Effector memory CD4-positive, alpha-beta T cell (primary cell): ENCODE results near the gene MDFIC.

Experiments
- DNase-seq, 3 donors: peaks; one replicate each; pipeline ENCODE4 v3.0.0-alpha.2; 2020
- H3K27ac ChIP-seq: 2 replicates; pipeline ENCODE4 v1.7.0; 2013; ENCODE audit warnings: mild to moderate bottlenecking, low read length, moderate library complexity; ENCODE audit not compliant: insufficient read depth, poor library complexity, severe bottlenecking
- H3K27me3 ChIP-seq: replicated peaks from 2 replicates; pipeline ENCODE4 v1.7.0; 2013; ENCODE audit warnings: mild to moderate bottlenecking, low read length; ENCODE audit not compliant: insufficient read depth, control insufficient read depth, poor library complexity, severe bottlenecking
- H3K36me3 ChIP-seq: 2 replicates; pipeline ENCODE4 v1.7.0; 2013; ENCODE audit warnings: mild to moderate bottlenecking, low read length, moderate library complexity; ENCODE audit not compliant: control insufficient read depth, insufficient read depth
- H3K4me1 ChIP-seq: 2 replicates; pipeline ENCODE4 v1.7.0; 2013; ENCODE audit warnings: low read length, mild to moderate bottlenecking; ENCODE audit not compliant: control insufficient read depth, insufficient read depth, poor library complexity, severe bottlenecking
- H3K4me3 ChIP-seq: 2 replicates; pipeline ENCODE4 v1.7.0; 2013; ENCODE audit warnings: low read length, low read depth, mild to moderate bottlenecking; ENCODE audit not compliant: insufficient read depth, poor library complexity, severe bottlenecking
- H3K9me3 ChIP-seq: 2 replicates; pipeline ENCODE4 v1.7.0; 2013; ENCODE audit warnings: mild to moderate bottlenecking, low read length, moderate library complexity; ENCODE audit not compliant: control insufficient read depth

The MDFIC gene

GRCh38 chr7:114924038-114924712 lies 2.3 kb downstream of the MDFIC start:
- peaks cover 29% of the 10 kb centered on the region for H3K4me1 ChIP-seq
- no peak for DNase-seq

DNA sequence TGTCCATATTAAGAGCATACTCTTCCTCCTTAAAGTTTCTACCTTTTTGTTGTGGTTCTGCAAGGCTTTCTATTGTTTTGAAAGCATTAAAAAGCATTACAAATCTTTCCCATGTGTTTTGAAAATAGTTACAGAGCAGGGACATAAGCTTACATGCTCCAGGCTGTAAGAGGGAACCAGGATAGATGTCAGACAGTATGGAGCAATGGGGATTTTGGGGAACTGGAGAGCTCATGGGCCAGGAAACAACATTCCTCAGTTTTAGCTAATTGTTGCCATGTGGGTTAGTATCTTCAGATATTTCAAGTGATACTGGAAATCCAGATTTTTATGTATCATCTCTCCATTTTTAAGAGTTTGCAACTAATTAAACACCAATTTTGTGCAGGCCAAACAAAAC lies 3.5 kb downstream of the MDFIC start:
- DNase-seq = no peak
- Histone ChIP-seq H3K27me3 (no peaks in the 10 kb centered on the region), H3K4me3 (peak overlapping the region; percentile 35), H3K27ac (peak overlapping the region; percentile 93), H3K9me3 (no peaks in the 10 kb centered on the region), H3K4me1 (peaks cover 41% of the 10 kb centered on the region), H3K36me3 (no peaks in the 10 kb centered on the region)

More at GRCh38 chr7:114924038-114924712, 2.3 kb downstream of the MDFIC start:
- H3K36me3 ChIP-seq = no peaks in the 10 kb centered on the region
- H3K27me3 ChIP-seq = no peaks in the 10 kb centered on the region
- no peaks in the 10 kb centered on the region for H3K9me3 ChIP-seq
- peak overlapping the region; percentile 93 for H3K27ac ChIP-seq
- H3K4me3 ChIP-seq = peak overlapping the region; percentile 94

- H3K4me3 ChIP-seq = peak overlapping the region; percentile 26
- H3K27me3 ChIP-seq = no peaks in the 10 kb centered on the region
- H3K27ac ChIP-seq = peak overlapping the region; percentile 51
- H3K9me3 ChIP-seq = no peaks in the 10 kb centered on the region
- peaks cover 40% of the 10 kb centered on the region for H3K4me1 ChIP-seq
- DNase-seq = no peak
- H3K36me3 ChIP-seq = no peaks in the 10 kb centered on the region
Measured at GRCh38 chr7:114928060-114928459, 6.2 kb downstream of the MDFIC start.

- no peak for DNase-seq
- H3K4me3 ChIP-seq = peak overlapping the region; percentile 26
- no peaks in the 10 kb centered on the region for H3K27me3 ChIP-seq
- no peaks in the 10 kb centered on the region for H3K36me3 ChIP-seq
- H3K27ac ChIP-seq = peak overlapping the region; percentile 74
- H3K9me3 ChIP-seq = no peaks in the 10 kb centered on the region
- peaks cover 41% of the 10 kb centered on the region for H3K4me1 ChIP-seq
Measured at GRCh38 chr7:114929570-114929969, 7.7 kb downstream of the MDFIC start.

DNA sequence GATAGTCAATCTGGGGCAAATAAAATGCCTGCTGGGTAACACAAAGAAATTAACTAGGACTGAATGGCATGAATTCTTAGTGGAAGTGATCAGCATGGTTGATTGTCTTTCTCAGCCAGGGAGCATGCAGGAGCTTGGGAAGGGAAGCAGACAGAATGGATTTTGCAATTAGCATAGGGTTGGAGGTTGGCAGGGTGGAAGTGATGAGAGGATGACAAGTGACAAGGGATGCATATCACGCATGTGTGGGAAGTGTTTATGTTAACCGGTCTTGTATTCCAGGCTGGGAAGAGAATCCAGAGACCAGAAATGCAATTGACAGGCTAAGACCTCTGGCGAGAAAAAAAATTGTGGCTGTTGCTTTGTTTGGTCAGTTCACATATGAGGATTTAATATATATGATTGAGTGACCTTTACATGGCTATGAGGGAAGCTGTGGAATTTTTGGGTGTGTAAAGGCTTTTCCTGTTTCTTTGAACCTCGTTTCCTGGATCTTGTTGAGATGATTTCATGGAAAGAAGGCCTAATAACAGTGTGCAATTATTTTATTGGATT lies 8.3 kb downstream of the MDFIC start:
- Histone ChIP-seq H3K4me1 (peaks cover 41% of the 10 kb centered on the region), H3K27ac (peak overlapping the region; percentile 74), H3K9me3 (no peaks in the 10 kb centered on the region), H3K36me3 (no peaks in the 10 kb centered on the region), H3K4me3 (peak overlapping the region; percentile 20), H3K27me3 (no peaks in the 10 kb centered on the region)
- DNase-seq = no peak

- H3K27me3 ChIP-seq = no peaks in the 10 kb centered on the region
- peak overlapping the region; percentile 35 for H3K4me3 ChIP-seq
- H3K36me3 ChIP-seq = no peaks in the 10 kb centered on the region
- peak overlapping the region; percentile 74 for H3K27ac ChIP-seq
- no peaks in the 10 kb centered on the region for H3K9me3 ChIP-seq
- peaks cover 43% of the 10 kb centered on the region for H3K4me1 ChIP-seq
- no peak for DNase-seq
Measured at GRCh38 chr7:114930829-114931655, 9.1 kb downstream of the MDFIC start.

- Histone ChIP-seq H3K27me3 (no peaks in the 10 kb centered on the region), H3K4me1 (peaks cover 45% of the 10 kb centered on the region), H3K9me3 (no peaks in the 10 kb centered on the region), H3K27ac (peak overlapping the region; percentile 74), H3K36me3 (no peaks in the 10 kb centered on the region), H3K4me3 (peak overlapping the region; percentile 35)
- peak in 2 of 3 donors; percentile 8 to 13 for DNase-seq
Measured at GRCh38 chr7:114931656-114932011, 9.7 kb downstream of the MDFIC start.

DNA sequence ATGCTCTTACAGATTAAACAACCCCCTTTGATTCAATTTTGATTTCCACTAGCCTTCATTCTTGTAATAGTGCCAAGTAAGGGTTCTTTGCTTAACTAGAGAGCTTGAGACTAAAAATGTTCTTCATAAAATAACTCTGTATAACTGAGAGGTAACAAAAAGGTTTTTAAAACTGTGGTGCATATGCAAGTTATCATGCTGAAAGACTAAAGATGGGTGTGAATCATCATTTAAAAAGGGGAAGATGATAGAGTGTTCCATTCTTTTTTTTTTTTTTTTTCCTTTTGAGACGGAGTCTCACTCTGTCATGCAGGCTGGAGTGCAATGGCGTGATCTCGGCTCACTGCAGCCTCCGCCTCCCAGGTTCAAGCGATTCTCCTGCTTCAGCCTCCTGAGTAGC lies 11.1 kb downstream of the MDFIC start:
- no peaks in the 10 kb centered on the region for H3K27me3 ChIP-seq
- peak overlapping the region; percentile 74 for H3K27ac ChIP-seq
- H3K36me3 ChIP-seq = no peaks in the 10 kb centered on the region
- H3K4me3 ChIP-seq = no peak overlapping the region
- DNase-seq = no peak
- peaks cover 49% of the 10 kb centered on the region for H3K4me1 ChIP-seq
- no peaks in the 10 kb centered on the region for H3K9me3 ChIP-seq

- H3K4me1 ChIP-seq = peaks cover 42% of the 10 kb centered on the region
- H3K27me3 ChIP-seq = no peaks in the 10 kb centered on the region
- H3K27ac ChIP-seq = no peak overlapping the region
- no peak overlapping the region for H3K4me3 ChIP-seq
- H3K36me3 ChIP-seq = no peaks in the 10 kb centered on the region
- H3K9me3 ChIP-seq = no peaks in the 10 kb centered on the region
- DNase-seq = no peak
Measured at GRCh38 chr7:114933658-114934057, 11.8 kb downstream of the MDFIC start.

- H3K27ac ChIP-seq = no peak overlapping the region
- H3K9me3 ChIP-seq = no peaks in the 10 kb centered on the region
- H3K27me3 ChIP-seq = no peaks in the 10 kb centered on the region
- H3K36me3 ChIP-seq = no peaks in the 10 kb centered on the region
- no peak overlapping the region for H3K4me3 ChIP-seq
- peaks cover 40% of the 10 kb centered on the region for H3K4me1 ChIP-seq
- no peak for DNase-seq
Measured at GRCh38 chr7:114934086-114934485, 12.2 kb downstream of the MDFIC start.
